NCI-H128 (cell line): ENCODE results near the gene H2BK1.

ENCODE experiments used
- DNase-seq: peaks from one replicate; lab custom pipeline; 2025; ENCODE audit not compliant: unreplicated experiment; lab: John Stamatoyannopoulos, UW

Gene H2BK1

DNA sequence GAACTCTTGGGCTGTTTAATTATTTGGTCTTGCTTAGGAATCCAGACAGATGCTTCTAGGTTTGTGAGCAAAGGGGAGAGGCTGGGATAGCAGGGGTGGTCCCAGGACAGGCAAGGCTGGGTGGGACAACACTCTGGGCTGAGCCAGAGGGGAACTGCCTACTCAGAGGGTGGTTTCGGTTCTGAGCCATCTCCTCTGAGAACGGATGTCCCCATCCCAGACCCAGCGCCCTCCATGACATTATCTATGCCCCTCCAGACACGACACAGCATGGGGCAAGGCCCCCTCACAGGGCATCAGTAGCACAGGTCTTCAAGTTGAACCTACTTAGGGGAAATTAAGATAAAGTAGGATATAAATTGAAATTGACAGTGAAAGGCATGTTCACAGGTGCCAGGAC lies 30.3 kb downstream of the H2BK1 start:
- no peak for DNase-seq

DNA sequence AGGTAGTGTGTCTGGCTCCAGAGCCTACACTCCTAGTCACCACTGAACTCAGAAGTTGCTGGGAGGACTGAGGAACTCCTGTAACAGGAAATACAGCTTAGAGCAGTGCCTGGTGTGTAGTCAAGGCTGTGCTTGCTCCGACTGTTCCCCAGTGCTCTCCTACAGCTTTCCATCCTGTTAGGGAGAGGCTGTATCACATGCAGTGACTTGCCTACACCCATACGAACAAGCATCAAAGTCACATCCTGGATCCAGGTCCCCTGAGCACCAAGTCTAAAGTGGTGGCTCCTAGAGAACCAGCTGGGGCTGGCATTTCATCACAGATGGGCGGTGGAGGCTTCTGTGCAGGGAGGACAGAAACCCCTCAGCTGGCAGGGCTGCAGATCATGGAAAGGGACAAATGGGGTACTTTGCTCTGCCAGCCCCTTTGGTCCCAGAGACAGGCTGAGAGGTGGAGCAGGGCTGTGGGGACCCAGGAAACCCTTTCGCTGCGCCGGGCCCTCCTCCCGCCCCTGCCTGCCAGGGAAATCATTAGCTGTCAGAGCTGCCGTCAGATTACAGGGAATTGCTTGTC lies 30.9 kb downstream of the H2BK1 start:
- no peak for DNase-seq

DNA sequence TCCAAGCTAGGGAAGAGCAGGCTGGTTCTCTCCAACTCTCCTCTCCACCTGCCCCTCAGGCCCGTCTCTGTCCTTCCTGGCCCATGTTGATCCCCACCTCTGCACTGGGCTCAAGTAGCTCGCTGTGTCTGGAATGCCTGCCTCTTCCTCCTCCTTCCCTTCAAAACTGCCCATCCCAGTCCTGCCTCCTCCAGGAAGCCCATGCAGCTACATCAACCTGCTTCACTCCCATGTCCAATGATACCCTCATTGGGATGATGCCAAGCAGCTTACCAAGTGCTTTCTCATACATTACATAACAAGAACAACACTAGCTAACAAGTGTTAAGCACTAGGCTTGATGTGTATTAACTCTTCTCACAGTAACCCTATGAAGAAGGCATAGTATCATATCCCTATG lies 31.5 kb downstream of the H2BK1 start:
- DNase-seq = no peak

DNA sequence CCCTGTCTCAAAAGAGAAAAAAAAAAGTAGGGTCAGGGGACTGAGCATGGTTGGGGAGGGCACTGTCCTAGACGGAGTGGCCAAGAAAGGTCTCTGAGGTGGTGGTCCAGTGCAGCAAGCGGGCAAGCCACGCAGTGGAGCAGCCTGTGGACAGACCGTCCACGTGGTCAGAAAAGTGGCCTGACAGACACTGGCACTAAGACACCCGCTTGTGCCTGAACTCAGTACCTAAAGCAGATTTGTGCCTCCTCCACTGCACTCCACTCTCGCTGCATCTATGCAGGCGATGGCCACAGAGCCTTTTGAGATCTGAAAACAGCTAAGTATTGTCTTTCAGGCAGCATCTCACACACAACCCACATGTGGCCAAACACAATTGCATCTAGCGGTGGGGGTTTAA lies 32.1 kb downstream of the H2BK1 start:
- DNase-seq = no peak

DNA sequence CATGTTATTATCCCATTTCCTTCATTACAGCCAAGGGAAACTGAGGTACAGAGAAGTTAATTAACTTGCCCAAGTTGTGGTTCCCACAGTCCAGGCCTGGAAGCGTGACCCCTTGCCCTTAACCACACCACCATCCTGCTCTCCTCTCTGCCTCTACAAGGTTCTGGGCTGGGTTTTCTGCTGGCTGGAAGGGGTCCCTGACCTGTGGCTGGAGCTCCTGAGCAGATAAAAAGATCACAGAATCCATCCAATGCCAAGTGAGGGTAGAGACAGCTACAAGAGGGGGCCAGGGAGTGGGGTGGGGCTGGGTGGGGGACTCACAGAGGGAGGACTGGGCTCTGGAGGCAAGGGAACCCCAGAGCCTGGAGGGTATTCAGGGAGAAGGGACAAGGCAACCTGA lies 33.0 kb downstream of the H2BK1 start:
- no peak for DNase-seq

DNA sequence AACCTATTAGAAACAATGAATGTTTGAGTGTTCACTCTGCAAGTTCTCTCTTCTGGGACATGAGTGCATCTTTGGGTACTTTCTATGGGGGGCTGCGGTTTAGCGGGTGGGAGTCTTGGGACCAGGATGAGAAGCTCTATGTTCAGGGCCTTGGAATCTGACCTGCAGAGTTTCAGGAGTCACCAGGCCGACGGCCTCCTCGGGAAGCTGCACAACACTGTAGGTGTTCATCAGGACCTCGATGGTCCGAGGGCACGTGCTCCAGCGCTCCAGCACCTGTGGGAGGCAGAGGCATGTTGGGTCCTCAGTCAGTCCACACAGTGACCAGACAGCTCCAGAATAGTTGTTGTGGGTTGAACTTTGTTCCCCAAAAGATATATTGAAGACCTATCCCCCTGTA lies 33.9 kb downstream of the H2BK1 start:
- DNase-seq = no peak

DNA sequence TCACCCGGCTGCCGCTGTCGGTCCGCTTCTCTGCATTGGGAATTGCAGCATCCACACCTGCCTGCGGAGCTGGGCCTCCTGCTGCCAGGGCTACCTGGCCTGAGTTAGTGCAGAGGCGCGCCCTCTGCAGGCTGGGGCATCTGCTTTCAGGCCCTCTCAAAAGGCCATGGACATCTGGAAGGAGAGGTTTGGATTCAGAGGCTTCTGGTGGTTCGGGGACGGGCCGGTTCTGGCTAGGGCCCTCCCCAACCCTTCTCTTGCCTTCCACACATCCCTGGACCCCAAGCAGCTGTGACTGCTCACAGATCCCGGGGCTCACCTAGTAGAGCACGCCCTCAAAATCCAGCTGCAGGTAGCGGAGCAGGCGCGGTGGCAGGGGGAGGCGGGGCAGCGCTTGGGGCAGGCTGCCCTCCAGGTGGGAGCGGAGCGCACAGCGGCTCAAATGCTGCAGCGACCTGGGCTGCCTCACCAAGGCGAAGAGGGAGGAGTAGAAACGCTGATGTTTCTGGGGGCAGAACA lies 34.4 kb downstream of the H2BK1 start:
- no peak for DNase-seq

DNA sequence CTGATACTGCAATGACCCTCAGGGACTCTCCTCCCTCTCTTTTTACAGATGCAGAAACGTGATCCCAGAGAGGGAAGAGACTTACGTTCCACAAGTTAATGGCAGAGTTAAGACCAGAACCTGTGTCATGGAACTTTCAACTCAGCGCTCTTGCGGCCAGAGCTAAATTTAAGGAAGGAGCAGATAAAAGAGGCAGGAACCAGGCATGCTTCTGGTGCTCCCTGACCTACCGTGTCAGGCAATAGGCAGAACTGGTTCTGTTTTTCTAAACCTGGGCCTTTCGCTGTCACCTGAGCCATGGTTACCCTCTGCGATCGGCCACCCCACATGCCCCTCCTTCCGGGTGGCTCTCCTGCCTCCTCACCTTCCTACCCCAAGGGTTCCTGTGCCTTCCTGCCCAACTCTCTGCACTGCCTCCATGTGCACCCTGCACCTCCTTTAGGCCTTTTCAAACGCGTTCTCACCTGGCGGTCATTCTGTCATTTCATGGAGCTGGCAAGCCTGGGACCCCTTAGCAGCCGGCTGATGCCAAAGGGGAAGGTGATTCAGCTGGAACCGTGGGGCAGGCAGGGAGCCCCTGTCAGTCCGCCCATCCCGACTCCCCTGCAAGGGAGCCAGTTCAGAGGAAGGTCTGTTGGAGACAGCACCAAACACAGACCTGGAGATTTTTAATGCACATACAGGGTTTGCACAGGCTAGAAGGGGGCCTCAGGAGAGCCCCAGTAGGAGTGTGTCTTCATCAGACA lies 35.1 kb downstream of the H2BK1 start:
- DNase-seq = no peak

DNA sequence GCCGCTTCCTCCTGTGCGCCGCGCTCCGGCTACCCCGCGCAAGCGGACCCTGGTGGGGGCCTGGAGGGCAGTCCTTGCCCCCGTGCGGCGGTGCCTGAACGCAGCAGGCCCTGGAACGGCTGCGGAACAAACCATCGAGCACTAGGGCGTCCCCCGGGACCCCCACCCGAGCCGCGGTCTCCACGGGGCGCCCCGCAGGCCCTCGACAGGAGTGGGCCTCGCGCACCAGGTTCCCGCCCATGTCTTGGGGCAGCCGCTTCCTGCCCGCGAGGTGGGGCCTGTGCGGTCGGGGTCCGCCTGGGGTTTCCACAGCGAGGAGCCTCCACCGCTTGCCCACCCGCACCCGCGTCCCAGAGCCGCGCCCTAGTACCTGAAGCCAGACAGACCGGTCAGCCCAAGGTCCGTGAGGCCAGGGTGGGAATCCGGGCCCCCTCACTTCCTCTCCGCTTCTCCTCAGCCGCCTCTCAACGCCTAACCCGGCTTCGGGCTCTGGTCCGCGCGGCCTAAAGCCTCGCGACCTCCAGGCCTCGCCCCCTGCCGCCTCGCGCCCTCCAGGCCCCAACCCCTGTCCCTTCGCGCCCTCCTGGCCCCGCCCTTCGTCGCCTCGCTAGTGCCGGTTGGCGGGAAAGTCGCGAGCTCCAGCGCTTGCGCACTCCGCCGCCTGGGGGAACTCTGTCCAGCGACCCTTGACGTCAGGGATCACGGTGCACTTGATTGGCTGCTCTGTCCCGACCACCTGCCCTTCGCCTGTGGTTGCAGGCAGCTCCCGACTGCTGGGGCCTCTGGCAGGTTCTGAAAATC lies 35.8 kb downstream of the H2BK1 start:
- DNase-seq = no peak

DNA sequence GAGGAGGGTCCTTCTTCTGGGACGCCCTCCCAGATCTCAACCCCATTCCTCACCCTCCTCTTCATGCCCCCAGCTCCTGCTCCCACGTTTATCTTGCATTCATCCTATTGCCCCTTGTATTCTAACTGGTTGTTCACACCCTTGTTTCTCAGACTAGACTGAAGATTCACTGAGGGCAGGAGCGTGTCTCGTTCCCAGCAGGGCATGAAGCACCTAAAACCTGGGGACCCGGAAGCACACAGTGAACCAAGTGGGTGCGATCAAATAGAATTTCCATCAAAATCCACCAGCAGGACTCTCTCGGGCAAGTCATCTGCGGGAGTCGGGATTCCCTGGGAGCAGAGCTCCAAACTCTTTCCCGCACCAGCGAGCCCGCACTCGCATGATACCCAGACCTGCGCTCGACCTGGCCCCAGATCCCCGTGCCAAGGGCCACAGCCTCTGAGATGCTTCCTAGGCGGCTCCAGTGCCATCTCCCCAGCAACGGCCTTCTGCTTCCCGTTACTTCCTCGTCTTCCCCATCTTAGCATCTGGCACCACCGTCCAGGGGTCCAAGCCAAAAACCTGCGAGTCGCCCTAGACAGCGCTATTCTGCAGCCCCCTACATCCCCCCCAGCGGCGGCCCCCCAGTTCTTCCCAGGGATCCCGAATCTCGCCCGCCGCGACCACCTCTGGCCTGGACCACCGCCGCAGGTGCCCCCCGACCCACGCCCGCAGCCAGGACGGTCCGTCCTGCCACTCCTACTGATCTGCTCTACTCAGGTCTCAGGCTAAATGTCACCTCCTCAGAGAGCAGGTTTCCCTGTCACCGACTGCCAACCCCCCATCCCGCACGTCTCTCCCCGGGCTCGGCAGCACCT lies 36.7 kb downstream of the H2BK1 start:
- no peak for DNase-seq

DNA sequence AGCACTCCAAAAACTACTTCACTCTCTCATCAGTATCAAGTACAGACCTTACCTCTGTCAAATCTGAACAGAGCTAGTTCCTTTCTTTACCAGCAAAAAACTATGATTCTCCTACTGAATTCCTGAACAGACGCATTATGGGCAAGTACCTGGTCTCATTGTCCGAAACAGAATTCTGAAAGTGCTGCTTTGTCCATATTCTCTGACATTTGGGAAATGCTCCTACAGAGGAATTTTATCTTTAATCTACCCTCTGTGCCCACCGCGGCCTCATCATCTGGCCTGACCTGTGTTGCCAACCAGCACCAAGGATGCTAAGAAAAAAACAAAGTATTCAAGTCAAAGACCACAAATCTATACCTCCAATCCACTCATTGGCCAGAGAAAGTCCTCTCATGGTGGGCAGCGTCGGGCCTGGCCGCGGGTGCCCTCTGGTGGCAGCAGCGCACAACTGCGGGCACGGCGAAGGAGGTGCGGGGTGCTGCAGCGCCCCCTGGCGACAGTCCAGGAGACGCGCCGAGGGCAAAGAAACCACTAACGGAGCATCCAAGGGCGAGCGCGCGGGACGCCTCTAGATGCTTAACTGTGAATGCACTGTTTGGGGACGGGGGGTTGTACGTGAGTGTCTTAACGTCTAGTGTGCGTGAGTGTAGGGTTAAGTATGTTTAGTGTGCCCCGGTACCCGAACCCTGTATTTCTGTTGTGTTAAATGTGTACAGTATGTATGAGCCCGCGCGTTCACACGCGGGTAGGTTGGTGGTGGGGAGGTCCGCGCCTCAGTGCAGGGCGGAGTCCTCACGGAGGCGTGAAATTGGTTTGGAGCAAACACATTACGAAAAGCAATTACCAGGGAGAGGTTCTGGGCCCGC lies 37.8 kb downstream of the H2BK1 start:
- peak; percentile 23 for DNase-seq

DNA sequence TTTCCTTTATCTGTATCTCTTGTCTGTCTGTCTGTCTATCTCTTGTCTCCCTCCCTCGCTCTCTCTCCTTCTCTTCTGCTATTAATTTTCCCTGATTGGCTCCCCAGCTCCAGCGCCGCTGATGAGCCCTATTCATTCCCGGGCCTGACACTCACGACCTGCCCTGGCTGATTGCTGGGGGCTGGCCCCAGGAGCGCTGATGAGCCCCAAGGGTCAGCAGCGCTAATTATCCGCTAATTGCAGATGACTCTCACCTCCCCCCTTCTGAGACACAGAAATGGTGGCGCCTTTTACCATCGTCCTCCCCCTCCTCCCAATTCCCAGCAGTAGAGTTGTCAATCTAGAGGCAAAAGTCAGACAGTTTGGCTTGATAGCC lies 41.5 kb downstream of the H2BK1 start:
- DNase-seq = no peak

DNA sequence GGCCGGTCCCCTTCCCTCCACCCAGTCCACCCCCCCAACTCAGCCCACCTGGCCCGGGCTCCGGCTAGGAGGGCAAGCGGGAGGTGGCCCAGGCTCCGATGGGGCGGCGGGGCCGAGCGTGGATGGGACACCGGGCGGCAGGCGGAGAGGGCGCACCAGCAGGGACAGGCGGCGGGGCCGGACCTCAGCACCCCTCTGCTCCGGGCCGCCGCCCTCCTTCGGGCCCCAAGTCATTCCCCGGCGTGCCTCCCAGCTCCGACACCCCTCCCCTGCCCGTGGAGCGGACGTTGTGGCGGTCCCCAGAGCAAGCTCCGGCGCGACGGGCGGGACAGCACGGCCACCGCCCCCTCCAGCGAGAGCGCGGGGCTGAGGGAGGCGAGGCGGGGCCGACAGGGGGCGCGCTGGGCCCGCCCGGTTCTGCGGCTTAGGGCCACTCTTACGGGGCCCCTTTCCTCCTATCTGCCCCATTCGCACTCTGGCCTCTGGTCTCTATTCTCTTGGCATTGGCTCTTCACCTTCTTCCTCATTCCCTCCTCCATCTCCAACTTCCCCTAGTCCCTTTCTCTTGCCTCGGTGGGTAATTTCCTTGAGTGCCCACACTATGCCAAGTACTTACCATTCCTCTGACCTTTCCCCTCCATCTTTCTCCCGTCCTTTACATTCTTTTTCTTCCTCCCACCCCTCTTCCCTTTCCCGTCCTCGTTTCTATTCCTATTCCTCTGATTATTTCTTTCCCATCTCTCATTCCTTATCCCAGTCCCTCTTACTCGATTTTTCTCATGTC lies 42.1 kb downstream of the H2BK1 start:
- no peak for DNase-seq

DNA sequence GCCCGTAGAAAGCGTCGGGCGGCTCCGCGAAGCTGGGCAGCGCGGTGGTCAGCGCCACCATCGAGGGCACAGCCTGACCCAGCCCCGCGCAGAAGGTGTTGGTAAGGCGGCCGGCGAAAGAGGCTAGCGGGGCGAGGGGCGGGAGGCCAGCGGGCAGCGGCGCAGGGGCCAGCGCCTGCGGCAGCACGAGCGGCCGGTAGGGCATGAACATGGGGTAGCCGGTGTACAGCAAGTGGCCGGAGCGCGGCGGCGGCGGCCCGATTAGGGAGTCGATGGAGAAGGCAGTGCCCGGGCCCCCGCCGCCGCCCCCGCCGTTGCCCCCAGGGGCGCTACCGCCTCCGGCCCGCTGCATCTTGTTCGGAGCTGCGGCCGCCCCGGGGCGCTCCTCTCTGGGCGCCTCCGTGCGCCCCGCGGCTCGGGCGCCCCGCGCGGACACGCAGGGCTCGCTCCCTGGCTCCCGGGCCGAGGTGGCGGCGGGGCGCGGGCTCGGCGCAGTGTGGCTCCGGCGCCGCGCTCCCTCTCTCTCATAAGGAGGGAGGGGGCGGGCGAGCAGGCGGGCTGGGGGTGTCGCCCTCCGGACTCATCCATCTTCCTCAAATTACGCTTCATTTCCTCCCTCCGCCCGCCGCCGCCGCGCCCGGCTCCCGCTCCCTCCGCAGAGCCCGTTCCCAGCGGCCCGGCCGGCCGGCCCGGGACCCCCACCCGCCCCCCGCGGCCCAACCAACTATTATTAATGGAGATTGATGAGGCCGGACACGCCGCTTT lies 42.9 kb downstream of the H2BK1 start, which contains the start of gene GBX1:
GBX1 (minus strand) TSS at position 498 of the 765 bp plus-strand sequence; CDS start at position 352, 146 bp downstream.
- no peak for DNase-seq

DNA sequence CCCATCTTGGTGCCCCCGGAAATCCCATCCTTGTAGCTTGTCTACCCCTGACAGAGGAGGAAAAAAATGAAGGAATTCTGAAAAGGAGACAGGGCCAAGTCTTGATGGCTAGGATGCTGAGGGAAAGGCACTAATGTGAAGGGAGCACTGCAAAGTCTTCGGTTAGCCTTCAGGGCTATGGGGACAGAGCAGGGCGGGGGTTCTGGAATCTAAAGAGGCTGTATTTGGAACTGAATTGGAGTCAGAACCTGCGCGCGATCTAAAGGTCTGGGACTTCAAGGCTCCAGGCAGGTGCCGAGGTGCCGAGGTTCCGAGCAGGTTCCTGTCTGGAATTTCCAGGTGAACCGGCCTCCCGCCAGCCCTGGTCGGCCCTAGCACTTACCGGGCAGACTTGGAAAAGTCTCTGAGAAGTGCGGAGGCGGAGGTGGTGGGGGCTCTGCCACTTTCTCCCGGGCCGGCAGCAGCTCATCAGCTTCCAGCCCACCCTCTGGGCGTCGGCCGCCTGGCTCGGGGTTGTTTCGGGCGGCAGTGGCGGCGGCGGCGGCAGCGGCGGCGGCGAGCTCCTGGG lies 43.6 kb downstream of the H2BK1 start:
- no peak for DNase-seq

DNA sequence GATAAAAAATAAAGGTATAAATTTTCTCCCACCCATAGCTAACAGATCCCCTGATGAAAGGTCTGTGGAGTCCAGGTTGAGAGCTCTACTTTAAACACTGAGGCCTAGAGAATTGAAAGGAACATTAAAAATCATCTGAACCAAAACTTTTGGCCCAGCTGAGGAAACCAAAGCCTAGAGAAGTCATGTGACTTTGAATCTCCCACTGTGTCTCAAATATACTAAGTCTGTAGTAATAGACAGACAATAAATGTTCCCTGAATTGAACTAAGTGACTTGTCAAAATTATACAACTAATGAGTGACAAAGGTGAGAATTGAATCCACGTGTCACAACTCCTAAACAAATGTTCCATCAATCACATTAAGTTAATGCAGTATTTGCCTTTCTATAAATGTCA lies 48.5 kb downstream of the H2BK1 start:
- DNase-seq = no peak
